Osteocyte (in vitro differentiated cells): ENCODE data around the gene SLC6A6. TPM values are rescaled to one million over a fixed set of nuclear protein-coding genes. Genes with fewer than 3 reads are reported as not detected.

Experiments
- DNase-seq: peaks from one replicate; pipeline ENCODE4 v3.0.0; 2021; ENCODE audit warnings: mixed read lengths; ENCODE audit not compliant: unreplicated experiment; ENCODE audit errors: extremely low spot score
- H3K27ac Mint-ChIP-seq: one replicate; pipeline ENCODE4 v1.8.0; 2021; ENCODE audit warnings: mild to moderate bottlenecking, mixed read lengths; ENCODE audit not compliant: unreplicated experiment
- H3K27me3 Mint-ChIP-seq: one replicate; pipeline ENCODE4 v1.8.0; 2021; ENCODE audit warnings: mixed read lengths; ENCODE audit not compliant: unreplicated experiment
- H3K36me3 Mint-ChIP-seq: one replicate; pipeline ENCODE4 v1.8.0; 2021; ENCODE audit warnings: mixed read lengths; ENCODE audit not compliant: unreplicated experiment
- H3K4me1 Mint-ChIP-seq: one replicate; pipeline ENCODE4 v1.8.0; 2021; ENCODE audit warnings: mixed read lengths; ENCODE audit not compliant: unreplicated experiment
- H3K4me3 Mint-ChIP-seq: one replicate; pipeline ENCODE4 v1.8.0; 2021; ENCODE audit warnings: mild to moderate bottlenecking, moderate library complexity, mixed read lengths; ENCODE audit not compliant: unreplicated experiment
- H3K9me3 Mint-ChIP-seq: one replicate; pipeline ENCODE4 v1.8.0; 2021; ENCODE audit warnings: mixed read lengths; ENCODE audit not compliant: unreplicated experiment
- CTCF ChIP-seq: fragments of 200-600 bp; sonication (generic); IDR thresholded peaks from 2 replicates; pipeline ENCODE4 v1.5.0; 2021; ENCODE audit warnings: antibody characterized with exemption, mild to moderate bottlenecking, moderate library complexity
- total RNA-seq: library from RNA; stranded (reverse); gene quantifications from 2 replicates; pipeline ENCODE4 v1.2.1, GENCODE V29; 2021

SLC6A6 gene
- total RNA-seq, 1 donor from 2014 or later, result 41.9 TPM

- peaks cover 13% of the 10 kb centered on the region for H3K36me3 Mint-ChIP-seq
- DNase-seq, result no peak
- H3K4me1 Mint-ChIP-seq, result peaks cover 34% of the 10 kb centered on the region
- no peak overlapping the region for H3K27ac Mint-ChIP-seq
- no peaks in the 10 kb centered on the region for H3K9me3 Mint-ChIP-seq
- no peak for TF ChIP-seq CTCF
- H3K4me3 Mint-ChIP-seq, result no peak overlapping the region
- H3K27me3 Mint-ChIP-seq, result no peaks in the 10 kb centered on the region
These were observed 16.2 kb downstream of the SLC6A6 start for GRCh38 chr3:14418296-14419250.

- peaks cover 29% of the 10 kb centered on the region for H3K4me1 Mint-ChIP-seq
- H3K4me3 Mint-ChIP-seq, result no peak overlapping the region
- TF ChIP-seq CTCF, result no peak
- H3K36me3 Mint-ChIP-seq, result peaks cover 14% of the 10 kb centered on the region
- no peaks in the 10 kb centered on the region for H3K9me3 Mint-ChIP-seq
- H3K27ac Mint-ChIP-seq, result no peak overlapping the region
- H3K27me3 Mint-ChIP-seq, result no peaks in the 10 kb centered on the region
- no peak for DNase-seq
These were observed 19.9 kb downstream of the SLC6A6 start for GRCh38 chr3:14422016-14422963.

- peaks cover 35% of the 10 kb centered on the region for H3K4me1 Mint-ChIP-seq
- H3K36me3 Mint-ChIP-seq, result peaks cover 12% of the 10 kb centered on the region
- no peaks in the 10 kb centered on the region for H3K27me3 Mint-ChIP-seq
- no peak overlapping the region for H3K4me3 Mint-ChIP-seq
- H3K27ac Mint-ChIP-seq, result no peak overlapping the region
- TF ChIP-seq CTCF, result no peak
- no peak for DNase-seq
- no peaks in the 10 kb centered on the region for H3K9me3 Mint-ChIP-seq
These were observed 20.9 kb downstream of the SLC6A6 start for GRCh38 chr3:14423197-14423743.

- TF ChIP-seq CTCF, result no peak
- Mint-ChIP-seq H3K27me3 (no peaks in the 10 kb centered on the region), H3K4me1 (peaks cover 38% of the 10 kb centered on the region), H3K36me3 (peaks cover 8% of the 10 kb centered on the region), H3K27ac (peak overlapping the region; percentile 28), H3K9me3 (no peaks in the 10 kb centered on the region), H3K4me3 (no peak overlapping the region)
- no peak for DNase-seq
These were observed 21.6 kb downstream of the SLC6A6 start for GRCh38 chr3:14423963-14424362.
